GM10847 (cell line): ENCODE results near the gene THADA.
A peak's percentile ranks its signal among the peaks of the same experiment; 100 is the strongest.

Source experiments
- POLR2A ChIP-seq: IDR thresholded peaks from 2 replicates; pipeline ENCODE4 v1.6.1; 2011; ENCODE audit not compliant: insufficient read length; ENCODE audit errors: extremely low read depth

Gene THADA

DNA sequence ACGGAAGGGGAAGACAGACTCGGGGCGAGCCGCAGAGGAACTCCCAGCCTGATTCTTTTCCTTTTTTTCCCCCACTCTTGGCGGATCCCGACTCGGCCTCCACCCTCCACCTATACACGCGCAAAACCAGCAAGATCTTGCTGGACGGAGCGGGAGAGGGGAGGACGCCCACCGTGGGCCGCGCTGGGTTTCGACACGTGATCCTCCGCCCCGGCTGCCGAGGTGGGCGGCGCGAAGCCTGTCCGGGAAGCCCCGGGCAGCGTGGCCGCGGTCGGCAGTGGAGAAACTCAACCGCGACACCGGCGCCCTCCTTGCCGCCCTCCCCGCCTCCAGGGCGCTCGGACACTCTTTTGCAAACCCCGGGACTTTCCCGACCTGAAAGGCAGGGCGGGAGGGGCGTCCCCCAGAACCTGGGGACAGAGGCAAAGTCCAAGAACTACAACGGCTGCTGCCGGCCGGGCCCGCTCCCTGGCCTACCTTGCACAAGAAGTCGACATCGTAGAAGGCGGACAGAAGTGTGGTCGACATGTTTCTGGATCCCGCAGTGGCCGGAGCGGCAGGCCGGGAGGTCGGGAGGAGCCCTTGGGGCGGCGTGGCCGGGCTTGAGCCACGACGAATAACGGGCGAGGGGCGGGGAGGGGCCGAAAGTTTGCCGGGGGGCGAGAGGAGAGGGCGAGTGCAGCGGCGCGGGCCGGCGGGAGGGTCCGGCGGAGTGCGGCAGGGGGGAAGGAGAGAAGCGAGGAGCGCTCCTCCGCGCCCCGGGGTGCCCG lies 369.9 kb downstream of the THADA start:
- no peak for TF ChIP-seq POLR2A

DNA sequence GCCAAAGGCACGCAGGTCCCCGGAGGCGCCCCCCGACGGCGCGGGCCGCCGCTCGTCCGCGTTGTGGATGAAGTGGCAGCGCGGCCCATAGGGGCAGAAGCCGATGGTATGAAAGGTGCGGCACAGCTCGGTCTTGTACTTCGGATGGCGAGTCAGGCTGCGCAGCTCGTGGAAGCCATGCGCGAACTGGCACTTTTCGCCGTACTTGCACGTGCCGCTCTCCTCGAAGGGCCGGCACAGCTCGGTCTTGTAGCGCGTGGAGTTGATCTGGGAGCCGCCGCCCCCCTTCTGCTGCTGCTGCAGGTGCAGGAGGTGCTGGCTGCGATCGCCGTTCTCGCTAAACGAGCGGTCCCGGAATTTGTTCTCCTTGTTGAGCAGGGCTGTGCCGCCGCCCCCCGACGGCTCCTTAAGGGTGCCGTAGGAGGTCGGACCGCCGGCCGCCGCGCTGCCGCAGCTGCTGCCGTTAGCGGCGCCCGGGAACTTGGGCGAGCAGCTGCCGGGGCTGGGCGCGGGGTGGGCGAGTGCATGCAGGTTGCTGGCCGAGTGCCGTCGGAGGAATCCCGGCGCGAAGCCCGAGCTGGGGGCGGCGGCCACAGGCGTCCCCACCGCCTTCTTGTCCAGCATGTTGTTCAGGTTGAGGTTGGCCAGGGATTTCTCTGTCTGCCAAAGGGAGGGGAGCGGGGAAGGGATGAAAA lies 370.6 kb downstream of the THADA start:
- peak; percentile 4 for TF ChIP-seq POLR2A

DNA sequence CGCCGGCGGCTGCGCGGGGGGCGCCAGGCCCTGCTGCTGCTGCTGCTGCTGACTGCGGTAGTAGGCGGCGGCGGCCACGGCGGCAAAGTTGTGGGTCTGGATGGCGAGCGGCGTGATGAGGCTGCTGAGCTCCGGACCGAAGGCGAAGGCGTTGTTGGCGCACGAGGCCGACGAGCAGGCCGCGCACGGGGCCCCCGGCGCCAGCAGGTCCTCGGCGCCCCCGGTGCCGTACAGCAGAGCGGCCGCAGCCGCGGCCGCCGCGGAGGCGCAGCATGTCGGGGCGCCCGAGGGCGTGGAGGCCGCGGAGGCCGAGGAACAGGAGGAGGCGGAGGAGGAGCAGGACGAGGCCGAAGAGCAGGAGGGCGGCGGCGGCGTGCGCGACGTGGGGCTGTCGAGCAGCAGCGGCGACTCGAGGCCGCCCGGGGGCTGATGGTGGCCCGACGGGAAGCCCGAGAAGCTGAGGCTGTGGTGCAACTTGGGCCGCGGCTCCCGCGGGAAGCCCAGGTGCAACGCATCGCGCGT lies 371.2 kb downstream of the THADA start:
- peak; percentile 3 for TF ChIP-seq POLR2A

DNA sequence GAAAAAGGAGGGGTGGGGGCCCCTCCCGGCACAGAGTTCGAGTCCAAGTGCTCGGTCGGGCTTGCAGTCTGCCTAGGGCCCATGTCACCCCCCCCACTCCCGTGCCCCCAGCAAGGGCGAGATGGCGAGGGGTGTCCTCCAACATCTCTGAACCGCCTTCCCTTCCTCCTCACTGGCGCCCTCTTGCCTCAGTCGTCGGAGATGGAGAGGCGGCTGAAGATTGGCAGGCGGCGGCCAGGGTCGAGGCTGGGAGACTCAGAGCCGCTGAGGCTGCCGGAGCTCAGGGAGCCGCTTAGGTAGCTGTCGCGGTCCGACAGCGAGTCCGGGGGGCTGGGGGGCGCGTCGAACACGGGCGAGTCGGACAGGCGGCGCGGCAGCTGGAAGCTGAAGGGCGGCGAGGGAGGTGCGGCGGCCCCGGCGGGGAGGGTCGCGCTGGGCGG lies 371.7 kb downstream of the THADA start:
- TF ChIP-seq POLR2A, result no peak

DNA sequence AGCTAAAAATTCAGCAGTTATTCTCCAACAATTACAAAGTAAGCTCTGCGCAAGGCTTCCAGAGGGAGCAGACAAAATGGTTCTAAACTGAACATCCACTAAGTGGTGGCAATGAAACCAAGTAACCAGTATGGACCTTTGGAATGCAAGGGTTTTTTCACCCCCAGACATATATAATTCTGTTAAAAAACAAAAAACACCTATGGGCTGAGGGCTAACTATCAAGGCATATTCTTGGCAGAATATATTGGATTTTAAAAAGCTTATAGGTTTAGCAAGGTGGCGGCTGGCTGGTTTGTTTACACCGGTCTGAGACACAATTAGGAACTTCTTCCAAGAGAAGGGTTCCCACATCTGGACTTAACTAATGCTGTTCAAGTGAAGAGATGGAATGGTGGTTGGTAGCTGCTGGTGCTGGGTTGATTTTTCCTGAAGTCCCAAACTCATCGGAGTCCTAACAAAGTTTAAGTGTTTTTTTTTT lies 372.3 kb downstream of the THADA start:
- no peak for TF ChIP-seq POLR2A

DNA sequence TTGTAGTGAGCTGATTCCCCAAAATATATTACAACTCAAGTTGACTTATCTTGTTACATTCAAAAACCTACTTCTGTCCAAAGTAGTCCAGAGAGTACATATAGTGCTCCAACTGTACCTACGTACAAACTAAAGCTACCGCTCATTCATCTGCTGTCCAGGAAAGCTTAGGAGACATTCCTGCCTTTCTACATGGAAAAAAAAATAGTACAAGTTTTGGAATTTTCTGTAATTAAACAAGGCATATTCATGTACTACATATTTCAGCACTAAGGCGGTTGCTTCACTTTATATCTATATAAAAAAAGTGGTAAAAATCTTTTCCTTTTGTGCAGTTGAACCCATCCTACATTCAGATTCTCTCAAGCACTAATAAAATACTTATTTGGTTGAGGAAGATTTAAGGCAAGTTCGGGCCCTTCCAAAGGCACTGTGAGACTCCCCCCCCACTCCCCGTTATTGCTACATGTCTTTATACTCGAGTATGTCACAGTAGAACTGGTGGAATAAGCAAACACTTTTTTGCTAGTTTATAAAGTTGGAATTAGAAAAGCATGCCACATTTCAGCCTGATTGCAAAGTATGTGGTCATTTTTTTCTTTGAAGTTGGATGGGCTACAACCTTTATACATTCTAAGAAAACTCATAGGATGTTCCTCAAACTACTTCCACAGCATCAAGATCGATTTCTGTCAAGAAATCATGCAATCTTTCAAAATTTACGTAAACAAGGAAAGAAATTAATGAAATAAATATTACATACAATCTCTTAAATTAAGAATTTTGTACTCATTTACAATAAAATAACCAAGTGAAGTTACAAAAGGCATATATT lies 373.1 kb downstream of the THADA start:
- TF ChIP-seq POLR2A, result no peak

DNA sequence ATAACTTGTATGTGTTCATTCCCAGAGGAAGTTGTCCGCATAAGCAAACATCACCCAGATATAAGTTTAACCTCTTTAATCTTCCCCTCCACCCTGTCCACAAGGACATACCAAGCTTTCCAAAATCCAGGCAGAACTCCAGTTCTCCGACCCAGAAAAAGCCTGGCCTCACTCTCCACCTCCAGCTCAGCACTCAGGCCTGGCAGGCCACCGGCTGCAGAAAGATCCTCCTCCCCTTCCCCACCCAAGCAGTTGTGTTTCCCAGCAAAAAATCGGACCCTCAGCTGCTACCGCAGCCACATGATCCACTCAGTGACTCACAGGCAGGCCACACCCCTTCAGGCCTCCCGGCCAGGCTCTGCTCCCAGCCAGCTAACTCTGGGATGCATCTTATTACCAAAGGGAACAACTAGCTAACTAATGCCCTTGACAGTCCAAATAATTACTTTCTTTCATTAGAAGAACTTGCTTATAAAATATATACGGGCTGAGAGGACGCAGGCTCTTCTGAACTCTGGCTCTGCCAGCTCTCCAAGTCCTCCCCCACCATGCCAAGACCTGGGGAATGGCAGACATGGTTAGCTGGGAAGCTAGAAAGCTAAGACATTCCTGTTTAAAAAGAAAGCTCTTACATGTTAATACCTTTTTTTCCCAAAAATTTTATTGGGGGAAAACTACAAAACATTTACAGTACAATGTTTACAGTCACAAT lies 373.9 kb downstream of the THADA start:
- peak; percentile 27 for TF ChIP-seq POLR2A

DNA sequence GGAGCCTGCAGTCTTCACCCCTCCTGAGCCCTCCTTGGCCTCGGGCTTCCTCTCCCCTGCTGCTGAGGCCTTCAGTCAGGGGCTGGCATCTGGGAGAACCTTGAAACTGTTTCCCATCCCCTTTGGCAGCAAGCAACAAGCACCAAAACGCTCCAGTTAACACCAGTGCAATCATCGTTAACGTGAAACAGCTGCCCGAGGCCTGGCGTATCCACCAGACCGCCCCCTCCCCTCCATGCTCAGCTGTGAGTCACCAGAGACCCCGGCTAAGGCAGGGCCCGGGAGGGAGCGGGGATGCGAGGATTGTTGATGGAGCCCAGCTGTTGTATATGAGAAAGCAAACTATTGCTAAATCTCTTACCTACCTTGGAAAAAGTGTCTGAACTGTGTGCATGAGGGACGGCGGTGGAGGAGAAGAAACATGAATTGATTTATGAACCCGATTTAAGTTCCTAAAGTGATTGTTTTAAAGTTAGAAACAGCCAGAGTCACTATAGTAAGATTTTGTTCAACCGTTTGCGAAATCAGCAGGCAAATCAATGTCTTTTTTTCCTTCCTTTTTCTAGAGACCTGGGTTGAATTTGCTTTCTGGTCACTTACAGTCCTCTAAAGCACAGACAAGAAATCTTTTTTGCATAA lies 374.6 kb downstream of the THADA start:
- TF ChIP-seq POLR2A, result no peak

DNA sequence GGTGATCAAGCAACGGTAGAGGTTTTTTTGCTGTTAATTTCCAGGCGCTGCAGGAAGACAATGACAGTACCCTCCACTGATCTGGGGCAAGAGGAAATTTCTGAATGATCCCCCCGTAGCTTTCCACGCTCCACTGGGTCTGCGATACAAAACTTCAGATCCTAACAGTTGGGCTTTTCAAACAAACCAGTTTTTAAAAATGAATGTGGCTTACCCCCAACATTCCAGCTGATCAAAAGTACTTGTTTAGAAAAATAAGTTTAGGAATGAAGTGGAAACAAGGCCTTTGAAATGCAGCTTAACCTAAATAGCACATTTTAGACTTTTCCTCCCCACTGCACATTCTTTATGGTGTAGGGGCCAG lies 375.1 kb downstream of the THADA start:
- no peak for TF ChIP-seq POLR2A

DNA sequence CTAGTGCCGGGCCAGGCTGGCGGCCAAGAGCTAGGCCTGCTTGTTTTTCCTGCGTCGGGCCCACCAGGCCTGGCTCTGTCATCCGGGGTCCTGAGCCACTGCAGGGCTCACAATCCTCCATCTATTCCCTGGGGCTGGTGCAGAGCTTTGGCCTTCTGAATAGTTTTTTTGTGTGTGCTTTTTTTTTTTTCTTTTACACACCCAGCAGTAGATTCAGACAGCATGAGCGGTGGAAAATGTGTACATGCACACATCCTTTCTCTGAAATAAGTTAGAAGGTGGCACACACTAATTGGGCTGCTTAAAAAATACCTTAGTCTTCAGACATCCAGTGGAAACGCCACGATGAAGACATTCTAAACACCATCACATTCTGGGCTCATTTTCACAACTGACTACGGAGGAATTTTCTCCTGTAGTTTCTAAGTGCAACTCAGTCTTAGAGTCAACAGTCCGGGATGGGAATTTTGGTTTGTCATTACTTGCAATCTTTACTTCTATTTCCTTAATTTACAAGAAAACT lies 375.5 kb downstream of the THADA start:
- TF ChIP-seq POLR2A, result no peak

DNA sequence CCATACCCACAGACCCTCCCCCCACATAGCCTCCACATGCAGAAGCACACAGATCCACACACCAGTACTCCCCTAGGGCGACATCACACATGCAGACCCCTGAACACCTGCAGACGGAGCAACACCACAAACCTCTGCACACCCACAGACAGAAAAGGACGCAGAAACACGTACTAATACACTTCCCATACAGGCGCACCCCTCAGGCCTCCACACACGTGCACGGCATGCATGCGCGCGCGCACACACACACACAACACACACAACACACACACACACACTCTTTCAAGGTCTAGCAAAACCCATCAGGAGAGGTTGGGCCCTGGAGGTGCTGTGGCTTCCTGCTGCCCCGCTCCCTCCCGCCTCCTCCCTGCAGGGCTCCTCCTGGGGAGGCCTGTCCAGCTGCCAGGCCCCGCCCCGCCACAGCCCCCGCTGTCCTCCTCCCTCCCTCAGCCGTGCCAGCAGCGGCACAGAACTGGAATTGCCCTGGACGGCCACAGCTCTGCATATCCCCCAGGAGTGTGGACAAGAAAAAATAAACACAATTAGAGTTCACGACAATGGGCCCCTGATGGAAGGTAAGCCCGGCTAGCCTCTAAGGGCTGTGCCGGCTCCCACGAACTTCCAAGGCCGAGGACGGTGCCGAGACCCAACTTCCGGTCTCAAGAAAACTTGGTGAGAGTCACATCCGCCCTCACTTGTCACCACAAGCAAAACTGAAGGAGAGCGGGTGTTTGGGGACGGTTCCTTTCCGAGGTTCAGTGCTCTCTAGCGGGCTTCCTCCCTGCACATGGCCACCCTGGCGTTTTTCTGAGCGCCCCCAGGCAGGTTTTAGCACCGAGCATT lies 376.2 kb downstream of the THADA start:
- peak; percentile 66 for TF ChIP-seq POLR2A

DNA sequence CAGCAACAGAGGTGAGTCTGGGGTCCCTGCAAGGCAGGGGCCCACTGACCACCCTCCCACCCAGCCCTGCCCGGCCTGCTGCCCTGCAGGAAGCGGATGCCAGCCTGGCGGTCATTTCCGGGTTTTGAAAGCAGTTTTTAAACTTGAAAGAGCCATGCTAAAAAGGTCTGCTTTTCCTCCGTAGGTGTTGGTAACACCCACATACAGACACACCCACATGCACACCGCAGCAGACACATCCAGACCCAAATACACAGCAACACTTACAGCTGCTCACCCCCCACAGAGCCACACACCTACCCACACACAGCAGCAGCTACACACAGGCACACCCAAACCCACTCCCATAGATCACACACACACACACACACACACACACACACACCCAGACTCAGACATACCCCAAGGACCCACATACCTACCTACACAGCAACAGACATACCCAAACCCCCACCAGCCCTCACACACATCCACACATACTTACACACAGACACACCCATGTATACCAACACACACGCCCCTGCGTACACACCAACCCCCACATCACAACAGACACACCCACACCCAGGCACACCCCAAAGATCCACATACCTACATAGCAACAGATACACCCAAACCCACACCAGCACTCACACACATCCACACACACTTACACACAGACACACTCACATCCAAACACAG lies 377.0 kb downstream of the THADA start:
- TF ChIP-seq POLR2A, result peak; percentile 4
